Fibroblast of skin of right quadriceps (primary cell): ENCODE data around the gene FOXN3.

Experiments used
- DNase-seq: peaks from one replicate; pipeline ENCODE4 v3.0.0-alpha.2; 2013

The FOXN3 gene

GRCh38 chr14:89407856-89408255 is 9.2 kb downstream of the FOXN3 start:
- DNase-seq: no peak

- DNase-seq: no peak
These were observed 10.1 kb downstream of the FOXN3 start for GRCh38 chr14:89406941-89407340.

GRCh38 chr14:89406361-89406760 is 10.7 kb downstream of the FOXN3 start:
- no peak for DNase-seq

GRCh38 chr14:89405712-89406111 is 11.3 kb downstream of the FOXN3 start:
- no peak for DNase-seq

- no peak for DNase-seq
These were observed 14.7 kb downstream of the FOXN3 start for GRCh38 chr14:89402363-89402762.

- DNase-seq: no peak
These were observed 15.3 kb downstream of the FOXN3 start for GRCh38 chr14:89401761-89402160.

- DNase-seq: no peak
These were observed 15.8 kb downstream of the FOXN3 start for GRCh38 chr14:89401241-89401640.

- no peak for DNase-seq
These were observed 16.5 kb downstream of the FOXN3 start for GRCh38 chr14:89400529-89400928.

- peak; percentile 85 for DNase-seq
These were observed 17.4 kb downstream of the FOXN3 start for GRCh38 chr14:89399594-89400068.

- DNase-seq: no peak
These were observed 17.9 kb downstream of the FOXN3 start for GRCh38 chr14:89399157-89399556.

GRCh38 chr14:89397569-89398230 is 19.3 kb downstream of the FOXN3 start:
- no peak for DNase-seq

- no peak for DNase-seq
These were observed 22.1 kb downstream of the FOXN3 start for GRCh38 chr14:89394972-89395371.

GRCh38 chr14:89393222-89393745 is 23.7 kb downstream of the FOXN3 start:
- DNase-seq: no peak

- no peak for DNase-seq
These were observed 24.9 kb downstream of the FOXN3 start for GRCh38 chr14:89392181-89392580.

GRCh38 chr14:89391556-89391955 is 25.5 kb downstream of the FOXN3 start:
- no peak for DNase-seq

- no peak for DNase-seq
These were observed 25.9 kb downstream of the FOXN3 start for GRCh38 chr14:89391123-89391522.

GRCh38 chr14:89388853-89389252 is 28.2 kb downstream of the FOXN3 start:
- peak; percentile 12 for DNase-seq

GRCh38 chr14:89387922-89388685 is 28.9 kb downstream of the FOXN3 start:
- no peak for DNase-seq

- peak; percentile 12 for DNase-seq
These were observed 30.7 kb downstream of the FOXN3 start for GRCh38 chr14:89386212-89386886.

- DNase-seq: no peak
These were observed 32.4 kb downstream of the FOXN3 start for GRCh38 chr14:89384636-89385035.

- no peak for DNase-seq
These were observed 33.0 kb downstream of the FOXN3 start for GRCh38 chr14:89384023-89384422.

GRCh38 chr14:89382901-89383845 is 33.9 kb downstream of the FOXN3 start:
- DNase-seq: no peak
